ENCODE results near the gene ZBTB43.

ZBTB43 gene

GRCh38 chr9:126879288-126879687 is 74.4 kb downstream of the ZBTB43 start:
- H3K9ac ChIP-seq (ENCODE audit: low read depth, low read length, poor library complexity, severe bottlenecking) = no peak overlapping the region
- peaks cover 9% of the 10 kb centered on the region for H3K4me1 ChIP-seq (ENCODE audit: insufficient read depth, low read length, poor library complexity, severe bottlenecking)
- H4K20me1 ChIP-seq (ENCODE audit: insufficient read depth, low read length, poor library complexity, severe bottlenecking) = no peaks in the 10 kb centered on the region
- no peaks in the 10 kb centered on the region for H3K9me2 ChIP-seq (replicated peaks; ENCODE audit: low read depth, low read length)
- H2AFZ ChIP-seq (ENCODE audit: low read length) = no peak overlapping the region
- no peaks in the 10 kb centered on the region for H3K27me3 ChIP-seq (ENCODE audit: insufficient read depth, low read length, poor library complexity, severe bottlenecking)
- H3K9me3 ChIP-seq (ENCODE audit: insufficient read depth, low read depth, low read length) = no peaks in the 10 kb centered on the region
- TF ChIP-seq CTCF (conservative IDR thresholded peaks at IDR 0.05; ENCODE audit: low read length) (no peak), EZH2phosphoT487 (IDR thresholded peaks at IDR 0.05; ENCODE audit: borderline replicate concordance) (no peak)
- 0 out of 2 replicates have a peak, but pooled peaks cover 3% of the 10 kb centered on the region for H3F3A ChIP-seq (ENCODE audit: low read depth)
- H3K4me2 ChIP-seq (ENCODE audit: low read depth, low read length, poor library complexity, severe bottlenecking) = no peak overlapping the region
- no peak overlapping the region for H3K4me3 ChIP-seq (ENCODE audit: low read length, poor library complexity, severe bottlenecking)
- H3K36me3 ChIP-seq (ENCODE audit: insufficient read depth, low read length) = peaks cover 45% of the 10 kb centered on the region; the same call in 1 of the 2 replicates
- 0 out of 2 replicates have a peak, but pooled peaks cover 3% of the 10 kb centered on the region for H3K79me2 ChIP-seq (ENCODE audit: insufficient read depth, low read length)

GRCh38 chr9:126880226-126880946 is 75.5 kb downstream of the ZBTB43 start:
- H3K9ac ChIP-seq (ENCODE audit: low read depth, low read length, poor library complexity, severe bottlenecking) = no peak overlapping the region
- 0 out of 2 replicates have a peak, but pooled peaks cover 3% of the 10 kb centered on the region for H3K79me2 ChIP-seq (ENCODE audit: insufficient read depth, low read length)
- H4K20me1 ChIP-seq (ENCODE audit: insufficient read depth, low read length, poor library complexity, severe bottlenecking) = no peaks in the 10 kb centered on the region
- peaks cover 4% of the 10 kb centered on the region for H3K4me1 ChIP-seq (ENCODE audit: insufficient read depth, low read length, poor library complexity, severe bottlenecking)
- no peaks in the 10 kb centered on the region for H3K27me3 ChIP-seq (ENCODE audit: insufficient read depth, low read length, poor library complexity, severe bottlenecking)
- no peaks in the 10 kb centered on the region for H3K9me2 ChIP-seq (replicated peaks; ENCODE audit: low read depth, low read length)
- TF ChIP-seq EZH2phosphoT487 (IDR thresholded peaks at IDR 0.05; ENCODE audit: borderline replicate concordance) (no peak), CTCF (conservative IDR thresholded peaks at IDR 0.05; ENCODE audit: low read length) (no peak)
- H3K9me3 ChIP-seq (ENCODE audit: insufficient read depth, low read depth, low read length) = no peaks in the 10 kb centered on the region
- no peak overlapping the region for H3K4me3 ChIP-seq (ENCODE audit: low read length, poor library complexity, severe bottlenecking)
- peaks cover 45% of the 10 kb centered on the region; the same call in 1 of the 2 replicates for H3K36me3 ChIP-seq (ENCODE audit: insufficient read depth, low read length)
- no peak overlapping the region for H3K4me2 ChIP-seq (ENCODE audit: low read depth, low read length, poor library complexity, severe bottlenecking)
- H2AFZ ChIP-seq (ENCODE audit: low read length) = no peak overlapping the region
- 0 out of 2 replicates have a peak, but pooled peaks cover 3% of the 10 kb centered on the region for H3F3A ChIP-seq (ENCODE audit: low read depth)

GRCh38 chr9:126880947-126881332 is 76.1 kb downstream of the ZBTB43 start:
- H4K20me1 ChIP-seq (ENCODE audit: insufficient read depth, low read length, poor library complexity, severe bottlenecking) = no peaks in the 10 kb centered on the region
- H3K79me2 ChIP-seq (ENCODE audit: insufficient read depth, low read length) = 0 out of 2 replicates have a peak, but pooled peaks cover 3% of the 10 kb centered on the region
- no peaks in the 10 kb centered on the region for H3K9me3 ChIP-seq (ENCODE audit: insufficient read depth, low read depth, low read length)
- H3K4me3 ChIP-seq (ENCODE audit: low read length, poor library complexity, severe bottlenecking) = no peak overlapping the region
- 0 out of 2 replicates have a peak, but pooled peaks cover 3% of the 10 kb centered on the region for H3F3A ChIP-seq (ENCODE audit: low read depth)
- no peaks in the 10 kb centered on the region for H3K27me3 ChIP-seq (ENCODE audit: insufficient read depth, low read length, poor library complexity, severe bottlenecking)
- peaks cover 45% of the 10 kb centered on the region; the same call in 1 of the 2 replicates for H3K36me3 ChIP-seq (ENCODE audit: insufficient read depth, low read length)
- H3K9ac ChIP-seq (ENCODE audit: low read depth, low read length, poor library complexity, severe bottlenecking) = no peak overlapping the region
- TF ChIP-seq EZH2phosphoT487 (IDR thresholded peaks at IDR 0.05; ENCODE audit: borderline replicate concordance) = no peak
- no peak for TF ChIP-seq CTCF (conservative IDR thresholded peaks at IDR 0.05; ENCODE audit: low read length)
- H3K4me2 ChIP-seq (ENCODE audit: low read depth, low read length, poor library complexity, severe bottlenecking) = no peak overlapping the region
- no peaks in the 10 kb centered on the region for H3K4me1 ChIP-seq (ENCODE audit: insufficient read depth, low read length, poor library complexity, severe bottlenecking)
- no peak overlapping the region for H2AFZ ChIP-seq (ENCODE audit: low read length)
- no peaks in the 10 kb centered on the region for H3K9me2 ChIP-seq (replicated peaks; ENCODE audit: low read depth, low read length)
